ENCODE data around the gene MIA2.
"Not testable (repeated sequence)": the region's sequence is repeated elsewhere in the genome, so short reads cannot be mapped to it uniquely, and the experiment has no call there.

Gene MIA2

GRCh38 chr14:39230416-39231035, 3.2 kb upstream of the MIA2 start:
- DNase-seq, result no peak

DNA sequence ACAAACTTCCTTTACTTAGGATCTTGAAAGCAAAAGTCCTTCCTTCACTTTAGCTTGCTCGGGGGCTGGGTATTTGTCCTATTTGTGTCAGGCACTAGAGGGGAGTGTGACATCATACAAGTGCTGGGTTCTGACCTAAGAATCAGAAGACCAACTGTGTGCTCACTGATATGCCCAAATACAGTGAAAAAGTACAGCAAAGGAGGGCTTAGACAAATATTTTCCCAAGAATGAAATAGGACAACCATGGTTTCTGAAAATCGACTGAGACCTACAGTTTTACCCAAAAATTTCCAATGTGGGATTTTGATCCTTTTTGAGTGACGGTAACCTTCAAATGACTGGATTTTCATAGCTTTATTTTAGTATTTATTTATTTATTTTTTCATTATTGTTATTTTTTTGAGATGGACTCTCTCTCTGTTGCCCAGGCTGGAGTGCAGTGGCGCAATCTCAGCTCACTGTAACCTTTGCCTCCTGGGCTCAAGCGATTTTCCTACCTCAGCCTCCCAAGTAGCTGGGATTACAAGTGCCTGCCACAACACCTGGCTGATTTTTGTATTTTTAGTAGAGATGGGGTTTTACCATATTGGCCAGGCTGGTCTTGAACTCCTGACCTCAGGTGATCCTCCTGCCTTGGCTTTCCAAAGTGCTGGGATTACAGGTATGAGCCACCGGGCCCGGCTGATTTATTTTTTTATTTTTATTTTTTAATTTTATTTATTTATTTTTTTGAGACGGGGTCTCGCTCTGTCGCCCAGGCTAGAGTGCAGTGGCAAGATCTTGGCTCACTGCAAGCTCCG, 1.8 kb upstream of the MIA2 start:
- DNase-seq, result peak in 1 of 2 experiments; percentile 23

- no peak for DNase-seq
Measured at GRCh38 chr14:39232554-39233415, 930 bp upstream of the MIA2 start.

DNA sequence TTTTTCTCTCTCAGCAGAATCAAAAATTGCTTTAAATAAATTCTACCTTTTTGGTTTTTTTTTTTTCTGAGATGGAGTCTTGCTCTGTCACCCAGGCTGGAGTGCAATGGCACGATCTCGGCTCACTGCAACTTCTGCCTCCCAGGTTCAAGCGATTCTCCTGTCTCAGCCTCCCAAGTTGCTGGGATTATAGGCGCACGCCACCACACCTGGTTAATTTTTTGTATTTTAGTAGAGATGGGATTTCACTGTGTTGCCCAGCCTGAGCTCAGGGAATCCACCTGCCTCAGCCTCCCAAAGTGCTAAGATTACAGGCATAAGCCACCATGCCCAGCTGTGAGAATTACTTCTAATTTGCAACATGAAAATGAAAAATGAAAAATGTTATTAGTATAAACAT, 1.3 kb downstream of the MIA2 start:
- DNase-seq, result not testable (repeated sequence)

- DNase-seq, result not testable (repeated sequence)
Measured at GRCh38 chr14:39235466-39235865, 1.8 kb downstream of the MIA2 start.

- DNase-seq, result no peak
Measured at GRCh38 chr14:39240769-39241168, 7.1 kb downstream of the MIA2 start.

- no peak for DNase-seq
Measured at GRCh38 chr14:39241637-39242036, 7.9 kb downstream of the MIA2 start.

DNA sequence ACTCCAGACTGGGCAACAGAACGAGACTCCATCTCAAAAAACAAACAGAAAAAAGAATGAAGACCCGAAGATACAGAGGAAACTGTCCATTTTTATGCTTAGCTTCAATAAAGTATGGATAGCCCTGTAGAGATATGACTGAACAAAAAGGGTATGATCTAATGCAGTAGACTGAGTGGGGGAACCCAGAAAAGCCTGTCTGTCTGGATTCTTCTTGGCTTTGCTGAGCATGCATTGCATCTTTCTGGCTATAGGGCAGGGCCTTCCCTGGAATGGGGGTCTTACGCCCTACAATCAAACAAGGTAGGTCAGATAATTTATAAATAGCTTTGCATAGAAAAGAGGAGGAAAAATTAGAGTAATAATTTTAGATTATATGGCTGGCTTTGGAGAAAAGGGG, 10.1 kb downstream of the MIA2 start:
- DNase-seq, result no peak

- no peak for DNase-seq
Measured at GRCh38 chr14:39246618-39247017, 12.9 kb downstream of the MIA2 start.

DNA sequence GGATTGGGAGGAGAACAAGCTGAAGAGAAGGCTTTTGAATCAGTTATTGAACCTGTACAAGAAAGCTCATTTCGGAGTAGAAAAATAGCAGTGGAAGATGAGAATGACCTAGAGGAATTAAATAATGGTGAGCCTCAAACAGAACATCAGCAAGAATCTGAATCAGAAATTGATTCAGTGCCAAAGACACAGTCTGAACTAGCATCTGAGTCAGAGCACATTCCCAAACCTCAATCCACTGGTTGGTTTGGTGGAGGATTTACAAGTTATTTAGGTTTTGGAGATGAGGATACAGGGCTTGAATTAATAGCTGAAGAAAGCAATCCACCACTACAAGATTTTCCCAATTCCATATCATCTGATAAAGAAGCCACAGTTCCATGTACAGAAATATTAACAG, 13.5 kb downstream of the MIA2 start:
- DNase-seq, result no peak

DNA sequence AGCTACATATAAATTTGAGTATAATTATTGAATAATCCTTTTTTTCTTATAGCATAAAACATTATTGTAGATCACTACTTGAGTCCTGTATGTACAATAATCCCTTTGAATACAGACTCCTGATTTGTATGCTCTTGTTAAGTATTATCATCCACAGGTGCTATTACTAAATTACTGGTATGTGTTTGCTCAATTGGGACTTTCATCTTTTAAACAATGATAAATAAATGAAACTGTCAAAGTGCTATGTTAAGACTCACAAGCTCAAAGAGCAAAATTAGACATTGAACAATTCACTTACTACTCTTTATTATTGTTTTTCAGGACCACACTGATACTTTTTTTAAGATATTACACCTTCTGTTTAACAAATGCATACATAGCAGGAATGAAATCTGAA, 17.8 kb downstream of the MIA2 start:
- no peak for DNase-seq

DNA sequence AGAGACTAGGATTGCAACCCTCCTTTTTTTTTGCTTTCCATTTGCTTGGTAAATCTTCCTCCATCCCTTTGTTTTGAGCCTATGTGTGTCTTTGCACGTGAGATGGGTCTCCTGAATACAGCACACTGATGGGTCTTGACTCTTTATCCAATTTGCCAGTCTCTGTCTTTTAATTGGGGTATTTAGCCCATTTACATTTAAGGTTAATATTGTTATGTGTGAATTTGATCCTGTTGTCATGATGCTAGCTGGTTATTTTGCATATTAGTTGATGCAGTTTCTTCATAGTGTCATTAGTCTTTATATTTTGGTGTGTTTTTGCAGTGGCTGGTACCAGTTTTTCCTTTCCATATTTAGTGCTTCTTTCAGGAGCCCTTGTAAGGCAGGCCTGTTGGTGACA, 23.7 kb downstream of the MIA2 start:
- not testable (repeated sequence) for DNase-seq

DNA sequence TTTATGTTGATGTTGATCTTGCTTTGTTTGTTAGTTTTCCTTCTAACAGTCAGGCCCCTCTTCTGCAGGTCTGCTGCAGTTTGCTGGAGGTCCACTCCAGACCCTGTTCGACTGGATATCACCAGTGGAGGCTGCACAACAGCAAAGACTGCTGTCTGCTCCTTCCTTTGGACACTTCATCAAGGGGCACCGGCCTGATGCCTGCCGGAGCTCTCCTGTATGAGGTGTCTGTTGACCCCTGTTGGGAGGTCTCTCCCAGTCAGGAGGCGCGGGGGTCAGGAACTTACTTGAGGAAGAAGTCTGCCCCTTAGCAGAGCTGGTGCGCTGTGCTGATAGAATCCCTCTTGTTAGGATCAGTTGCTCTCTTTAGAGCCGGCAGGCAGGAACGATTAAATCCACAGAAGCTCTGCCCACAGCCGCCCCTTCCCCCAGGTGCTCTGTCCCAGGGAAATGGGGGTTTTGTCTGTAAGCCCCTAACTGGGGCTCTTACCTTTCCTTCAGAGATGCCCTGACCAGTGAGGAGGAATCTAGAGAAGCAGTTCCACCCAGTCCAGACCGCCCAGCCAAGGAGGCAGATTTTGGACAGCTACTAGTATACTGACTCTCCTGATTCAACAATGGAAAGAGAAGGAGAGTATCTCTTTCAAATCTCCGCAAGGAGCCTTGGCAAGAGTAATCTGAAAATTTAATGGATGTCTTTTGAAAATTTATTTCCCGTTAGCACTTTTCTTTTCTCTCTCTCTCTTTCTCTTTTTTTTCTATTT, 25.2 kb downstream of the MIA2 start:
- DNase-seq, result no peak

GRCh38 chr14:39260161-39260560, 26.4 kb downstream of the MIA2 start:
- not testable (repeated sequence) for DNase-seq

DNA sequence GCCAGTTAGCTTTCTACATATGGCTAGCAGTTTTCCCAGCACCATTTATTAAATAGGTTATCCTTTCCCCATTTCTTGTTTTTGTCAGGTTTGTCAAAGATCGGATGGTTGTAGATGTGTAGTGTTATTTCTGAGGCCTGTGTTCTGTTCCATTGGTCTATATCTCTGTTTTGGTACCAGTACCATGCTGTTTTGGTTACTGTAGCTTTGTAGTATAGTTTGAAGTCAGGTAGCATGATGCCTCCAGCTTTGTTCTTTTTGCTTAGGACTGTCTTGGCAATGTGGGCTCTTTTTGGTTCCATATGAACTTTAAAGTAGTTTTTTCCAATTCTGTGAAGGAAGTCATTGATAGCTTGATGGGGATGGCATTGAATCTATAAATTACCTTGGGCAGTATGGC, 28.5 kb downstream of the MIA2 start:
- DNase-seq, result not testable (repeated sequence)

DNA sequence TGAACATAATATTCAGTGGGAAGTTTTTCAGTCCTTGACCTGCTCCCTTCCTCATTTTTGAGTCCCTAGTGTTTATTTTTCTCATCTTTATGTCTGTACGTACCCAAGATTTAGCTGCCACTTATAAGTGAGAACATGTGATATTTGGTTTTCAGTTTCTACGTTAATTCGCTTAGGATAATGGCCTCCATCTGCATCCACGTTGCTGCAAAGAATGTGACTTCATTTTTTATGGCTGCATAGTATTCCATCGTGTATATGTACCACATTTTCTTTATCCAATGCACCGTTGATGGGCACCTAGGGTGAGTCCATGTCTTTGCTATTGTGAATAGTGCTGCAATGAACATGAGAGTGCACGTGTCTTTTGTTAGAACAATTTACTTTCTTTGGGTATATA, 30.3 kb downstream of the MIA2 start:
- no peak for DNase-seq

DNA sequence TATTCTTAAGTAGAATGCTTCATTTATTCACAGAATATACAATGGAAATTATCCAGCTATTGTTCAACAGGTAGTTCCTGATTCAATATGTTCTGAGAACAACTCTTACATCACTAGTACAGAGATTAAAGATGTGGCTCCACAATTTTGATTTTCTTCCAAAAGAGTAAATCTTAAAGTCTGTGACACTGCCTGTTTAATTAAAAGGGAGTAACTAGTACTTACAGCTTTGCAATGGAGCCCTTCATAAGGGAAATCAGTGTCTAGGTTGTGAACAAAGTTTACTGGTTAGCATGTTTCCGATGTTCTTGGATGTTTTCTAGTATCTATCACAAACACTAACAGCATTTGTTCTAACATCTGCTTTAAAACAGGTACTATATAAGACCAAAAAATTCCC, 30.8 kb downstream of the MIA2 start:
- no peak for DNase-seq

GRCh38 chr14:39265033-39265432, 31.3 kb downstream of the MIA2 start:
- DNase-seq, result no peak

DNA sequence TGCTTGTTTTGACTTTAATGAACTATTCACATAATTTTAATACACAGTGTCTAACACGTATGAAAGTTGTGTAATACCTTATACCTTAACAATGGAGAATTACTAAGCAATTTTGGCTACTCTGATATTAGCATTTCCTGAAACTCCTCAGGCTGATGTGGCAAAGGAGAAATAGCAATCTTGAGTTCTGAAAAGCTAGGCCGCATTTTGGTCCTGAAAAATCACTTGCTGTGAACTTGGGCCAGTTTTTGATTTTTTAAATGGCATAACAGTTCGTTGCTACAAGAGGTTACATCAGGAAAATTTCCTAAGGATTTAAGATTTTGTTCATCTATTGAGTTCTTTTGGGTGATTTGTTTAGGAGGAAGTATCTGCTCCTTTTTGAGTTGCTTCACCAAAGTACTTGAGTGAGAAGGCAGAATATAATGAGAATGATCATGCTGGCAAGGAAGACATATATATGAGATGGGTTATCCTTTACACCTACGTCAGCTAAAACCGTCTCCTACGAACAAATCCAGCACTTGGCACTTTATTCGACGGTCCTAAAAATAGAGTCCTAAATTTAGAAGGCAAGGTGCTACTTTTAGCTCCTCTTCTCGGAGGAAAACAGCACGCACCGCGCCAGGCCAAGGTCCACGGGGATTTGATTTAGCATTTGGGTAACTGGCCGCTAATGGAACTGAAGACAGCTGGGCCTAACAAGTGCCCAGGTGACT, 32.2 kb downstream of the MIA2 start:
- DNase-seq, result no peak

GRCh38 chr14:39266525-39266870, 32.8 kb downstream of the MIA2 start:
- no peak for DNase-seq

DNA sequence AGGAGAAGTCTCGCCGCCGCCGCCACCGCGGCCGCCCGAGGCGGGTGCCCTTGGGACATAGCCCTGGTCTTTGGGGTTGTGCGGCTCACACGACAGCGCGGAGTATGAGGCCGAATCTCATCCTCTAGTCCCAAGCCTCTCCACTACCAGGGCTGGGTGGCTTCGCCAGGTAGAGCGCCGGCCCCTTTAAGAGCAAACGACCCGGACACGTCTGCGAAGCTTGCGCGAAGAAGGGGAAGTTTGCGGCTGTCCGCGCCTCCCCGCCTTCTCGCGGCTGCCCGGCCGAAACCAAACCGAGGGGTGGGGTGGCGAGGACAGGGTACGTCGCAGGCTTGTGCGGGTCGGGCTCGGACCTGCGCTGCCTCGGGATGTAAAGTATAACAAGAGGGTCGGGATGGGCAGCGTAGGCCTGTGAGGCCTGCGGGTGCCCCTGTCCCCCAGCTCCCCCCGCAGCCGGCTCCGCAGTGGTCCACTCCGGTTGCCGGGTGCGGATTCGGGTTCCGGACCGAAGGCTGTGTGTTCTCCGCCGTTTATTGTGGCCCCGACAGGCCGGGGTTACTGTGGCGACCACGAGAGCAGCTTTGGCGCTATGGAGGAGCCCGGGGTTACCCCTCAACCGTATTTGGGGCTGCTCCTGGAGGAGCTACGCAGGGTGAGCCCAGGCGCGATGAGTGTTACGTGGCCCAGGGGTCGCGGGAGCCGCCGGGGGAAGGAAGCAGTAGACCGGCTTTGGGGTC, 33.3 kb downstream of the MIA2 start:
- DNase-seq, result peak; percentile 67 to 70

GRCh38 chr14:39267608-39268005, 33.9 kb downstream of the MIA2 start:
- no peak for DNase-seq
